HEK293 (cell line): ENCODE measurements around the gene PPM1F.

Source experiments
- CTCF ChIA-PET: fragments of 350-600 bp; formaldehyde crosslinking; extraction: SDS; loops from one replicate; lab custom pipeline; 2021; ENCODE audit warnings: antibody characterized with exemption; lab: Yijun Ruan, JAX
- POLR2A ChIA-PET: fragments of 300-600 bp; formaldehyde crosslinking; extraction: SDS; loops from one replicate; lab custom pipeline; 2020; ENCODE audit warnings: antibody characterized with exemption, inconsistent platforms; lab: Yijun Ruan, JAX
- H3K27ac ChIP-seq: fragments of 200-500 bp; sonication (Bioruptor generic); 2 replicates; pipeline ENCODE4 v1.5.1; 2014; ENCODE audit warnings: low read depth, low read length, control low read depth, inconsistent platforms; ENCODE audit errors: extremely low read depth
- H3K36me3 ChIP-seq, 2 experiments: fragments of 200-500 bp in 1 of 2; sonication (Bioruptor generic) in 1 of 2; 1 replicate in 1 of 2; 2 replicates in 1 of 2; pipeline ENCODE4 v1.5.1; 2014 to 2017; ENCODE audit warnings: inconsistent platforms in 2 of 2, low read length in 2 of 2; ENCODE audit not compliant: control insufficient read depth in 2 of 2, insufficient read depth in 1 of 2
- H3K4me1 ChIP-seq: fragments of 200-500 bp; sonication (Bioruptor generic); 2 replicates; pipeline ENCODE4 v1.5.1; 2014; ENCODE audit warnings: mild to moderate bottlenecking, low read length, inconsistent platforms; ENCODE audit not compliant: control insufficient read depth, insufficient read depth
- H3K4me3 ChIP-seq: 2 replicates; pipeline ENCODE4 v1.5.1; 2011; ENCODE audit warnings: low read depth, mild to moderate bottlenecking, control low read depth, low read length, moderate library complexity
- H3K9me3 ChIP-seq: fragments of 200-500 bp; sonication (Bioruptor generic); 2 replicates; pipeline ENCODE4 v1.5.1; 2014; ENCODE audit warnings: low read depth, low read length, inconsistent platforms; ENCODE audit not compliant: control insufficient read depth, insufficient read depth
- BCL11A ChIP-seq: fragments of 450-650 bp; formaldehyde crosslinking; IDR thresholded peaks from 2 replicates; pipeline ENCODE4 v1.5.1; 2016; ENCODE audit warnings: low read depth, missing biosample characterization, missing genetic modification characterization
- HOXD13 ChIP-seq: sonication (generic); formaldehyde crosslinking; IDR thresholded peaks from 2 replicates; pipeline ENCODE4 v1.8.0; 2022; ENCODE audit warnings: missing genetic modification reagents, borderline replicate concordance
- ZBTB21 ChIP-seq: fragments of 450-650 bp; formaldehyde crosslinking; IDR thresholded peaks from 2 replicates; pipeline ENCODE4 v1.5.1; 2017; ENCODE audit warnings: missing biosample characterization, missing genetic modification characterization
- ZFP41 ChIP-seq: fragments of 450-650 bp; formaldehyde crosslinking; IDR thresholded peaks from 2 replicates; pipeline ENCODE4 v1.5.1; 2016; ENCODE audit warnings: missing biosample characterization, missing genetic modification characterization, borderline replicate concordance
- ZNF121 ChIP-seq: fragments of 450-650 bp; formaldehyde crosslinking; IDR thresholded peaks from 2 replicates; pipeline ENCODE4 v1.5.1; 2016; ENCODE audit warnings: missing biosample characterization, missing genetic modification characterization
- ZNF140 ChIP-seq: fragments of 450-650 bp; formaldehyde crosslinking; IDR thresholded peaks from 2 replicates; pipeline ENCODE4 v1.5.1; 2016; ENCODE audit warnings: missing biosample characterization, missing genetic modification characterization
- ZNF174 ChIP-seq: fragments of 450-650 bp; formaldehyde crosslinking; IDR thresholded peaks from 2 replicates; pipeline ENCODE4 v1.5.0; 2017; ENCODE audit warnings: missing biosample characterization, mild to moderate bottlenecking, missing genetic modification characterization
- ZNF175 ChIP-seq: fragments of 450-650 bp; formaldehyde crosslinking; IDR thresholded peaks from 2 replicates; pipeline ENCODE4 v1.5.1; 2016; ENCODE audit warnings: missing biosample characterization, missing genetic modification characterization
- ZNF221 ChIP-seq: fragments of 450-650 bp; formaldehyde crosslinking; IDR thresholded peaks from 2 replicates; pipeline ENCODE4 v1.5.1; 2017; ENCODE audit warnings: missing biosample characterization, missing genetic modification characterization, borderline replicate concordance
- ZNF23 ChIP-seq: fragments of 450-650 bp; formaldehyde crosslinking; IDR thresholded peaks from 2 replicates; pipeline ENCODE4 v1.5.1; 2016; ENCODE audit warnings: missing biosample characterization, missing genetic modification characterization, borderline replicate concordance
- ZNF24 ChIP-seq: fragments of 450-650 bp; formaldehyde crosslinking; IDR thresholded peaks from 2 replicates; pipeline ENCODE4 v1.5.1; 2016; ENCODE audit warnings: missing biosample characterization, missing genetic modification characterization
- ZNF266 ChIP-seq: fragments of 450-650 bp; formaldehyde crosslinking; IDR thresholded peaks from 2 replicates; pipeline ENCODE4 v1.5.1; 2016; ENCODE audit warnings: missing biosample characterization, missing genetic modification characterization, low read depth
- ZNF324 ChIP-seq: fragments of 450-650 bp; formaldehyde crosslinking; IDR thresholded peaks from 2 replicates; pipeline ENCODE4 v1.5.1; 2016; ENCODE audit warnings: missing biosample characterization, missing genetic modification characterization
- ZNF433 ChIP-seq: fragments of 450-650 bp; formaldehyde crosslinking; IDR thresholded peaks from 2 replicates; pipeline ENCODE4 v1.5.1; 2016; ENCODE audit warnings: missing biosample characterization, missing genetic modification characterization, low read depth
- ZNF561 ChIP-seq: fragments of 450-650 bp; IDR thresholded peaks from 2 replicates; pipeline ENCODE4 v1.5.1; 2018; ENCODE audit warnings: missing biosample characterization, missing genetic modification characterization, borderline replicate concordance
- ZNF777 ChIP-seq: fragments of 450-650 bp; formaldehyde crosslinking; IDR thresholded peaks from 2 replicates; pipeline ENCODE4 v1.5.1; 2017; ENCODE audit warnings: missing biosample characterization, missing genetic modification characterization, borderline replicate concordance
- TF ChIP-seq, protein P1 (sequence below): fragments of 450-650 bp; formaldehyde crosslinking; IDR thresholded peaks from 2 replicates; pipeline ENCODE4 v1.5.1; 2016; ENCODE audit warnings: missing biosample characterization, missing genetic modification characterization
- TF ChIP-seq, protein P2 (sequence below): fragments of 450-650 bp; IDR thresholded peaks from 2 replicates; pipeline ENCODE4 v1.5.1; 2018; ENCODE audit warnings: missing biosample characterization, mild to moderate bottlenecking, missing genetic modification characterization
- TF ChIP-seq, protein P3 (sequence below): fragments of 450-650 bp; formaldehyde crosslinking; IDR thresholded peaks from 2 replicates; pipeline ENCODE4 v1.5.1; 2016; ENCODE audit warnings: missing biosample characterization, missing genetic modification characterization, borderline replicate concordance
- TF ChIP-seq, protein P4 (sequence below): fragments of 450-650 bp; formaldehyde crosslinking; IDR thresholded peaks from 2 replicates; pipeline ENCODE4 v1.5.1; 2016; ENCODE audit warnings: missing biosample characterization, missing genetic modification characterization

Gene PPM1F

DNA sequence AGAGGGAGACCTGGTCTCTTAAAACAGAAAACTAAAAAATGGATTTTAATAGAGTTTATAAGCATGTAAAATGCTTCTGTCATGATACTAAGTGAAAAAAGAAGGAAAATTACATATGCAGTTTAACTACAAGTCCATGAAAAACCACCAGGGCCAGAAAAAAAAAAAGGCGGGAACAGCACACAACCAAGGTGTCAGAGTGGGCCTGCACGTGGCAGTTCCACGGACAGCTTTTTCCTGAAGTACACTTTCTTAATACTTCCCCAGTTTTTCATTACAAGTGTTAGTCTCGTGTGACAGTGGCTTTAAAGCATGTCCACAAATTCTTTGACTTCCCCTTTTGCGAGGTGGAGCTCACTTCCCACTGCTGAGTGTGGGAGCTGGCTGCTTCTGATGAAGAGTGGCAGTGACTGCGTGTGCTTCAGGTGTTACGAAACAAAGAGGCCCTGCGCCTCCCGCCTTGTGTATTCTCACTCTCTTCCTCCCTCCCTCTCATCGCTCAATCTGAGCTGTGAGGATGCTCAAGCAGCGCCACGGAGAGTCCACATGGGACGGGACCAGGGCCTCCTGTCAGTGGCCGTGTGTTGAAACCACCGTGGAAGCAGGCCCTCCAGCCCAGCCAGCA, 16.4 kb downstream of the PPM1F start (continued):
- TF ChIP-seq, protein P1, sequence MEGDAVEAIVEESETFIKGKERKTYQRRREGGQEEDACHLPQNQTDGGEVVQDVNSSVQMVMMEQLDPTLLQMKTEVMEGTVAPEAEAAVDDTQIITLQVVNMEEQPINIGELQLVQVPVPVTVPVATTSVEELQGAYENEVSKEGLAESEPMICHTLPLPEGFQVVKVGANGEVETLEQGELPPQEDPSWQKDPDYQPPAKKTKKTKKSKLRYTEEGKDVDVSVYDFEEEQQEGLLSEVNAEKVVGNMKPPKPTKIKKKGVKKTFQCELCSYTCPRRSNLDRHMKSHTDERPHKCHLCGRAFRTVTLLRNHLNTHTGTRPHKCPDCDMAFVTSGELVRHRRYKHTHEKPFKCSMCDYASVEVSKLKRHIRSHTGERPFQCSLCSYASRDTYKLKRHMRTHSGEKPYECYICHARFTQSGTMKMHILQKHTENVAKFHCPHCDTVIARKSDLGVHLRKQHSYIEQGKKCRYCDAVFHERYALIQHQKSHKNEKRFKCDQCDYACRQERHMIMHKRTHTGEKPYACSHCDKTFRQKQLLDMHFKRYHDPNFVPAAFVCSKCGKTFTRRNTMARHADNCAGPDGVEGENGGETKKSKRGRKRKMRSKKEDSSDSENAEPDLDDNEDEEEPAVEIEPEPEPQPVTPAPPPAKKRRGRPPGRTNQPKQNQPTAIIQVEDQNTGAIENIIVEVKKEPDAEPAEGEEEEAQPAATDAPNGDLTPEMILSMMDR (tag by site-specific recombination), result no peak
- no peak for TF ChIP-seq ZNF561
- TF ChIP-seq ZBTB21, result no peak

DNA sequence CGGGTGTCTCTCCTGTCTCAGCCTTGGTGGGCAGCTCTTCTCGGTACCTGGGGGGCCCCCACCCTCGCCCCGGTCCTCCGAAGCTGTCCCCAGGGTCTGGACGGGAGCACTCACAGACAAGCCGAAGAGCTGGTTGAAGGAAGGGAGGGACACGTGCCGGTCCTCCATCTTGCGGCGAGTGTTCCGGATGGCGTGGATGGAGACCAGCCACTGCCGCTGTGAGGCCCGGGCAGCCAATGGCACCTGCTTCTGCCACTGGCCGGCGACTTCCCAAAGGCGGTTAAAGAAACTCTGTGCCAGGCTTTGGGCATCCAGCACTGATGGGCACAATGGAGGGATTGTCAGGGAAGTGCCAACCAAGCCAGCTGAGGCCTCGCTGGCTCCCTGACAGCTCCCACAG, 18.7 kb downstream of the PPM1F start:
- no peak overlapping the region for H3K4me3 ChIP-seq
- ChIA-PET POLR2A (no interaction called here), CTCF (no interaction called here)
- peaks cover 0 to 78% of the 10 kb centered on the region in 2 experiments; a peak in 2 of 3 replicates for H3K36me3 ChIP-seq
- TF ChIP-seq HOXD13 (CRISPR knock-in tag) (no peak), ZFP41 (tag by site-specific recombination) (no peak), ZNF174 (no peak), ZNF140 (tag by site-specific recombination) (no peak), ZNF433 (tag by site-specific recombination) (no peak), ZNF24 (tag by site-specific recombination) (no peak), ZNF777 (tag by site-specific recombination) (no peak), ZNF23 (tag by site-specific recombination) (no peak), ZNF175 (tag by site-specific recombination) (no peak), ZNF324 (tag by site-specific recombination) (no peak), ZNF266 (tag by site-specific recombination) (no peak), ZNF121 (no peak), ZNF221 (tag by site-specific recombination) (no peak), BCL11A (no peak)
- TF ChIP-seq, protein P2, sequence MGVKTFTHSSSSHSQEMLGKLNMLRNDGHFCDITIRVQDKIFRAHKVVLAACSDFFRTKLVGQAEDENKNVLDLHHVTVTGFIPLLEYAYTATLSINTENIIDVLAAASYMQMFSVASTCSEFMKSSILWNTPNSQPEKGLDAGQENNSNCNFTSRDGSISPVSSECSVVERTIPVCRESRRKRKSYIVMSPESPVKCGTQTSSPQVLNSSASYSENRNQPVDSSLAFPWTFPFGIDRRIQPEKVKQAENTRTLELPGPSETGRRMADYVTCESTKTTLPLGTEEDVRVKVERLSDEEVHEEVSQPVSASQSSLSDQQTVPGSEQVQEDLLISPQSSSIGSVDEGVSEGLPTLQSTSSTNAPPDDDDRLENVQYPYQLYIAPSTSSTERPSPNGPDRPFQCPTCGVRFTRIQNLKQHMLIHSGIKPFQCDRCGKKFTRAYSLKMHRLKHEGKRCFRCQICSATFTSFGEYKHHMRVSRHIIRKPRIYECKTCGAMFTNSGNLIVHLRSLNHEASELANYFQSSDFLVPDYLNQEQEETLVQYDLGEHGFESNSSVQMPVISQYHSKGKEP (tag by site-specific recombination), result no peak
- TF ChIP-seq, protein P3, sequence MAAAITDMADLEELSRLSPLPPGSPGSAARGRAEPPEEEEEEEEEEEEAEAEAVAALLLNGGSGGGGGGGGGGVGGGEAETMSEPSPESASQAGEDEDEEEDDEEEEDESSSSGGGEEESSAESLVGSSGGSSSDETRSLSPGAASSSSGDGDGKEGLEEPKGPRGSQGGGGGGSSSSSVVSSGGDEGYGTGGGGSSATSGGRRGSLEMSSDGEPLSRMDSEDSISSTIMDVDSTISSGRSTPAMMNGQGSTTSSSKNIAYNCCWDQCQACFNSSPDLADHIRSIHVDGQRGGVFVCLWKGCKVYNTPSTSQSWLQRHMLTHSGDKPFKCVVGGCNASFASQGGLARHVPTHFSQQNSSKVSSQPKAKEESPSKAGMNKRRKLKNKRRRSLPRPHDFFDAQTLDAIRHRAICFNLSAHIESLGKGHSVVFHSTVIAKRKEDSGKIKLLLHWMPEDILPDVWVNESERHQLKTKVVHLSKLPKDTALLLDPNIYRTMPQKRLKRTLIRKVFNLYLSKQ (tag by site-specific recombination), result no peak
- TF ChIP-seq, protein P4, sequence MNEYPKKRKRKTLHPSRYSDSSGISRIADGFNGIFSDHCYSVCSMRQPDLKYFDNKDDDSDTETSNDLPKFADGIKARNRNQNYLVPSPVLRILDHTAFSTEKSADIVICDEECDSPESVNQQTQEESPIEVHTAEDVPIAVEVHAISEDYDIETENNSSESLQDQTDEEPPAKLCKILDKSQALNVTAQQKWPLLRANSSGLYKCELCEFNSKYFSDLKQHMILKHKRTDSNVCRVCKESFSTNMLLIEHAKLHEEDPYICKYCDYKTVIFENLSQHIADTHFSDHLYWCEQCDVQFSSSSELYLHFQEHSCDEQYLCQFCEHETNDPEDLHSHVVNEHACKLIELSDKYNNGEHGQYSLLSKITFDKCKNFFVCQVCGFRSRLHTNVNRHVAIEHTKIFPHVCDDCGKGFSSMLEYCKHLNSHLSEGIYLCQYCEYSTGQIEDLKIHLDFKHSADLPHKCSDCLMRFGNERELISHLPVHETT (tag by site-specific recombination), result no peak
- no peak overlapping the region for H3K27ac ChIP-seq
- no peaks in the 10 kb centered on the region for H3K9me3 ChIP-seq
- no peaks in the 10 kb centered on the region for H3K4me1 ChIP-seq
